Measurements from ENCODE around the gene CREBBP.

The CREBBP gene

GRCh38 chr16:3876160-3876559 lies 4.4 kb downstream of the CREBBP start:
- TF ChIP-seq NFIC (IDR thresholded peaks at IDR 0.05), result no peak
- no peak for TF ChIP-seq CREB1 (IDR thresholded peaks at IDR 0.05; ENCODE audit: low read depth)
- no peak for TF ChIP-seq ZBTB7A (IDR thresholded peaks at IDR 0.05; ENCODE audit: low read depth)
- no peak for TF ChIP-seq REST (IDR thresholded peaks at IDR 0.05; ENCODE audit: low read depth)
- no peak for TF ChIP-seq EP300 (IDR thresholded peaks at IDR 0.05; ENCODE audit: borderline replicate concordance)
- no peak for TF ChIP-seq TEAD4 (IDR thresholded peaks at IDR 0.05)
- no peak for TF ChIP-seq RAD21 (IDR thresholded peaks at IDR 0.05; ENCODE audit: low read depth)
- no peak for TF ChIP-seq MAX (IDR thresholded peaks at IDR 0.05)
- TF ChIP-seq TCF12 (IDR thresholded peaks at IDR 0.05; ENCODE audit: low read depth), result no peak

- TF ChIP-seq CREB1 (IDR thresholded peaks at IDR 0.05; ENCODE audit: low read depth), result no peak
- TF ChIP-seq REST (IDR thresholded peaks at IDR 0.05; ENCODE audit: low read depth), result no peak
- TF ChIP-seq NFIC (IDR thresholded peaks at IDR 0.05), result no peak
- no peak for TF ChIP-seq YY1 (IDR thresholded peaks at IDR 0.05; ENCODE audit: low read depth)
- no peak for TF ChIP-seq TCF12 (IDR thresholded peaks at IDR 0.05; ENCODE audit: low read depth)
- TF ChIP-seq USF1 (IDR thresholded peaks at IDR 0.05), result no peak
- TF ChIP-seq FOXM1 (IDR thresholded peaks at IDR 0.05; ENCODE audit: borderline replicate concordance, low read depth), result no peak
- TF ChIP-seq RAD21 (IDR thresholded peaks at IDR 0.05; ENCODE audit: low read depth), result no peak
- no peak for TF ChIP-seq CEBPB (IDR thresholded peaks at IDR 0.05)
- TF ChIP-seq MAX (IDR thresholded peaks at IDR 0.05), result no peak
- TF ChIP-seq ZBTB7A (IDR thresholded peaks at IDR 0.05; ENCODE audit: low read depth), result no peak
- no peak for TF ChIP-seq EP300 (IDR thresholded peaks at IDR 0.05; ENCODE audit: borderline replicate concordance)
- no peak for TF ChIP-seq TAF1 (IDR thresholded peaks at IDR 0.05; ENCODE audit: low read depth)
- no peak for TF ChIP-seq EGR1 (IDR thresholded peaks at IDR 0.05)
- TF ChIP-seq TEAD4 (IDR thresholded peaks at IDR 0.05), result no peak
Measured at GRCh38 chr16:3874794-3875692, 5.5 kb downstream of the CREBBP start.

GRCh38 chr16:3874242-3874641 lies 6.3 kb downstream of the CREBBP start:
- TF ChIP-seq CEBPB (IDR thresholded peaks at IDR 0.05), result no peak
- no peak for TF ChIP-seq EP300 (IDR thresholded peaks at IDR 0.05; ENCODE audit: borderline replicate concordance)
- TF ChIP-seq EGR1 (IDR thresholded peaks at IDR 0.05), result no peak
- no peak for TF ChIP-seq TCF12 (IDR thresholded peaks at IDR 0.05; ENCODE audit: low read depth)
- no peak for TF ChIP-seq REST (IDR thresholded peaks at IDR 0.05; ENCODE audit: low read depth)
- no peak for TF ChIP-seq FOXM1 (IDR thresholded peaks at IDR 0.05; ENCODE audit: borderline replicate concordance, low read depth)
- no peak for TF ChIP-seq CREB1 (IDR thresholded peaks at IDR 0.05; ENCODE audit: low read depth)
- TF ChIP-seq YY1 (IDR thresholded peaks at IDR 0.05; ENCODE audit: low read depth), result no peak
- no peak for TF ChIP-seq USF1 (IDR thresholded peaks at IDR 0.05)
- TF ChIP-seq TEAD4 (IDR thresholded peaks at IDR 0.05), result no peak
- no peak for TF ChIP-seq RAD21 (IDR thresholded peaks at IDR 0.05; ENCODE audit: low read depth)
- no peak for TF ChIP-seq TAF1 (IDR thresholded peaks at IDR 0.05; ENCODE audit: low read depth)
- TF ChIP-seq MAX (IDR thresholded peaks at IDR 0.05), result no peak

Measured in Ishikawa (cell line).